IPS DF 6.9 (cell line): Measurements from ENCODE around the gene LRRK1.

Experiments used
- DNase-seq: peaks from one replicate; pipeline ENCODE4 v3.0.0-alpha.2; 2013; ENCODE audit warnings: low read depth, low spot score
- H3K27ac ChIP-seq: one replicate; pipeline ENCODE4 v1.5.1; 2013; ENCODE audit warnings: low read length, control low read depth
- H3K27me3 ChIP-seq: 2 replicates; pipeline ENCODE4 v1.6.1; 2013; ENCODE audit warnings: mild to moderate bottlenecking, low read length; ENCODE audit not compliant: control insufficient read depth, insufficient read depth
- H3K36me3 ChIP-seq: 2 replicates; pipeline ENCODE4 v1.6.1; 2013; ENCODE audit warnings: low read length; ENCODE audit not compliant: control insufficient read depth, insufficient read depth
- H3K4me1 ChIP-seq: 2 replicates; pipeline ENCODE4 v1.6.1; 2013; ENCODE audit warnings: low read length; ENCODE audit not compliant: control insufficient read depth, insufficient read depth
- H3K4me3 ChIP-seq: 2 replicates; pipeline ENCODE4 v1.5.1; 2013; ENCODE audit warnings: mild to moderate bottlenecking, low read length
- H3K9me3 ChIP-seq: 2 replicates; pipeline ENCODE4 v1.6.1; 2013; ENCODE audit warnings: low read length, inconsistent platforms; ENCODE audit not compliant: control insufficient read depth, insufficient read depth
- WGBS: extraction: QIAGEN DNeasy Blood & Tissue Kit; methylation state at CpG from one replicate; pipeline ENCODE4 v1.1.7; 2013; ENCODE audit warnings: mixed read lengths, missing lambda C conversion rate; ENCODE audit not compliant: insufficient read length, insufficient coverage; 5-methylcytosine and 5-hydroxymethylcytosine counted together

The LRRK1 gene

DNA sequence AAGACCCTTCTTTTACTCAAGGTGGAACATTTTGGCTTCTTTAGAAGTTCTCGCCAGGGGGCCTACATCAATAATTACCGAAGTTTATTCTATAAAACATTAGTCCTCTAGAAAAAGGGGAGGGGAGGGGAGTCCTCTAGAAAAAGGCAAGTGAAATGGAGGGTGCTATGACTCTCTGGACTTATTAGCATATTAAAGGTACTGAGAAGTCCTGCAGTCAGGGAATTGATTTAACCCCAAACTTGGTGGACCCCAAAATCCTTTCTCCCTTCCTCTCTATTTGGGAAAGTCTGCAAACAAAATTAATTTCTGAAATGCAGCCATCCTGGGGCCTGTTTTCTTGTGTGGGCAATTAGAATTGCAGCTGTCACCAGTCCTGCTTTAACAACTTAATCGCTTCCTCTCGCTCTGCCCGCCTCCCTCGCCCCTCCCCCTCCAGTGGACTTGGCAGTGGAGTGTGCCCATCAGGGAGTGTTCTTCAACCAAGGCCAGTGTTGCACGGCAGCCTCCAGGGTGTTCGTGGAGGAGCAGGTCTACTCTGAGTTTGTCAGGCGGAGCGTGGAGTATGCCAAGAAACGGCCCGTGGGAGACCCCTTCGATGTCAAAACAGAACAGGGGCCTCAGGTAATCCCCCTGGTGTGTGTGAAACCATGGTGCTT lies 18.9 kb upstream of the LRRK1 start:
- no CpG with 5 or more reads among the region's 13 CpGs for WGBS
- no peak for DNase-seq
- no peak overlapping the region for H3K4me3 ChIP-seq
- H3K36me3 ChIP-seq: no peaks in the 10 kb centered on the region
- H3K27me3 ChIP-seq: no peaks in the 10 kb centered on the region
- no peaks in the 10 kb centered on the region for H3K4me1 ChIP-seq
- no peak overlapping the region for H3K27ac ChIP-seq
- H3K9me3 ChIP-seq: no peaks in the 10 kb centered on the region

DNA sequence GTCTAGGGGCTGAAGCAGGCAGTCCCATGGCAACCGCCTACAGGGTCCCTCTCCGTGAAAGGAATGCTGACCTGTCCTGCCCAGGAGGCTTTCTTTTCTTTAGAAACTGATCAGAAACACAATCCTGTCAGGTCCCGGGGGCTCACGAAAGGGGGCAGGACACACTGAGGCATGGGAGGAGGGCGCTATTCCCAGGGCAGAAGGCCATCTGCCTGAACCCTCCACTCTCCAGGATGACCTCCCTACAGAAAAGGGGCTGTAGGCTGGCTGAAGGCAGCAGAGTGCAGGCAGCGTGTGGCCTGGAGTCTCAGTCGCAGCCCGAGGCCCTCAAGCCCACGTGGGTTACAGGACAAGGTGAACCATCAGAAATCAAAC lies 18.4 kb upstream of the LRRK1 start:
- DNase-seq: no peak
- H3K27me3 ChIP-seq: no peaks in the 10 kb centered on the region
- H3K9me3 ChIP-seq: no peaks in the 10 kb centered on the region
- no peak overlapping the region for H3K27ac ChIP-seq
- no peak overlapping the region for H3K4me3 ChIP-seq
- H3K36me3 ChIP-seq: no peaks in the 10 kb centered on the region
- no peaks in the 10 kb centered on the region for H3K4me1 ChIP-seq
- WGBS: no CpG with 5 or more reads among the region's 9 CpGs

- Histone ChIP-seq H3K27ac (no peak overlapping the region), H3K9me3 (no peaks in the 10 kb centered on the region), H3K36me3 (no peaks in the 10 kb centered on the region), H3K4me3 (no peak overlapping the region), H3K27me3 (no peaks in the 10 kb centered on the region), H3K4me1 (no peaks in the 10 kb centered on the region)
- WGBS: no CpG with 5 or more reads among the region's 3 CpGs
- no peak for DNase-seq
Measured at GRCh38 chr15:100901296-100901695, 17.9 kb upstream of the LRRK1 start.

- Histone ChIP-seq H3K27ac (no peak overlapping the region), H3K27me3 (no peaks in the 10 kb centered on the region), H3K9me3 (no peaks in the 10 kb centered on the region), H3K4me3 (no peak overlapping the region), H3K4me1 (no peaks in the 10 kb centered on the region), H3K36me3 (no peaks in the 10 kb centered on the region)
- no peak for DNase-seq
- WGBS: no CpG with 5 or more reads among the region's 14 CpGs
Measured at GRCh38 chr15:100901702-100902435, 17.3 kb upstream of the LRRK1 start.

DNA sequence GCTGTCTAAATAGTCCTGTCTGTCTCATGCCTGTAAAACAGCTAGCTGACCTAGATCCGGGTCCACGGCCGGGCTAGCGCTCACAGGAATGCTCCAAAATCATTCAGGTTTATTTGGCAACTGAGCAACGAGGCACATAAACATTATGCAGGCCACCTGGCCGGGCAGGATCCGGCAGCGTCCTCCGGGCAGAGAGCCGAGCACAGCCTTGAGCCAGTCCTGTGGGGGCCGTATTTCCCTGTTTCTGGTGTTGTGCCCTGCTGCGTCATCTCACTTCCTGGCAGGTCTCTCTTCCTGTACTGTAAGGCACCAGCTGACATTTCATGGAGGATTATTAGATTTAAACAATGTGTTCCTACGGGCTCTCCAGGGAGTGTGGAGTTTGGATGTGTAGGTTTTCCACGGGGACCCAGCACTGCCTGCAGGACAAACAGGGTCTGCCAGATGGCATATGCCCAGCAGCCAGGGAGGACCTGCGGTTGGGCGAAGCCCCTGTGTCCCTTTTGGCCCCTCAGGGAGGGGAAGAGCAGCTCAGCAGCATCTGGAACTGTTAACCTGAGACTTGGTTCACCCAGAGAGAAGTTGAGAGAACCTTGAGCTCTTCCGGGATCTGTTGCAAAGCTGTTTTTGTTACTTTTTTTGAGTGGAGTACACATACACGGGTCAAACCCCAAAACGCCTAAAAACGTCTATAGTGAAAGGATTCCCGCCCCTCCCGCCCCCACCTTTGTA lies 16.6 kb upstream of the LRRK1 start:
- H3K4me1 ChIP-seq: no peaks in the 10 kb centered on the region
- H3K36me3 ChIP-seq: no peaks in the 10 kb centered on the region
- no peak for DNase-seq
- no peak overlapping the region for H3K4me3 ChIP-seq
- H3K9me3 ChIP-seq: no peaks in the 10 kb centered on the region
- no CpG with 5 or more reads among the region's 22 CpGs for WGBS
- no peak overlapping the region for H3K27ac ChIP-seq
- no peaks in the 10 kb centered on the region for H3K27me3 ChIP-seq

GRCh38 chr15:100903168-100903554 lies 16.0 kb upstream of the LRRK1 start:
- Histone ChIP-seq H3K9me3 (no peaks in the 10 kb centered on the region), H3K27ac (no peak overlapping the region), H3K4me3 (no peak overlapping the region), H3K4me1 (no peaks in the 10 kb centered on the region), H3K36me3 (no peaks in the 10 kb centered on the region), H3K27me3 (no peaks in the 10 kb centered on the region)
- DNase-seq: no peak
- no CpG with 5 or more reads among the region's 3 CpGs for WGBS

DNA sequence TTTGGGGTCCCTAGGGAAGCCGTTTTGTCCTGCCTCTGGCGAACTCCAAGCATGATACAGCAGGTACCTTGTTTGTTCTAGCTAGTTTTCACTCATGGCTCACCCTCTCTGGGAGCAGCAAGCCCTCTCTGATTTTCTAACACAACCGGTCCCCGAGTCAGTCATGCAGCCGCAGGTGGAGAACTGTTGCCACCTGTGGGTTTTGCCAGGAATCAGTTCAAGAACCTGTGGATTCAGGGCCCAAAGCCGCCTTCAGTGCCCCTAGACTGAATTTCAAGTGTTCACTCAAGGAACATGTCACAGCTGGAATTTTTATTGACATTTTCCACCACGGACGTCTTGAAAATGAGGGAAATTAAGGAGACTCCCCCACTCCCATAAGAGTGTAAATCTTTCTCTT lies 13.3 kb upstream of the LRRK1 start:
- no peak for DNase-seq
- no peaks in the 10 kb centered on the region for H3K27me3 ChIP-seq
- H3K4me1 ChIP-seq: peaks cover 2% of the 10 kb centered on the region; the same call in 1 of the 2 replicates
- H3K9me3 ChIP-seq: no peaks in the 10 kb centered on the region
- H3K4me3 ChIP-seq: no peak overlapping the region
- no CpG with 5 or more reads among the region's 8 CpGs for WGBS
- no peaks in the 10 kb centered on the region for H3K36me3 ChIP-seq
- no peak overlapping the region for H3K27ac ChIP-seq

DNA sequence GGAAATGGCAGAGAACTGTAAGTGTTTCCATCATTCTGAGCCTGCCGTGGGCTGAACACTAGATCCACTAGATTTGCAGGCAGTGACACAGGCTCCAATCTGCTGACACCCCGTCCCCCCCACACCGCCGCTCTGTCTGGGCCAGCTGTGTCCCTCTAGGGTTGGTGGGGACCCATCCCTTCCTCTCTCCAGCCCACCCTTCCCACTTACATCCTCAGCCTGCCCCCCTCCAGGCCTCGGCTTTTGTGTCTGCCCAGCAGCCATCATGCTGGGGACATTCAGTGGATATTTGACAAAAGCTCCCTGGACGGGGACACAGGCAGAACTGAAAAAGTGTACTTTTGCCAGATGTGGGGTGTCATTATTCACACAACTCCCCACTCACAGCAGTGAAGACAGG lies 10.7 kb upstream of the LRRK1 start:
- Histone ChIP-seq H3K9me3 (no peaks in the 10 kb centered on the region), H3K4me3 (no peak overlapping the region), H3K36me3 (no peaks in the 10 kb centered on the region), H3K27ac (no peak overlapping the region), H3K4me1 (peaks cover 2% of the 10 kb centered on the region; the same call in 1 of the 2 replicates), H3K27me3 (no peaks in the 10 kb centered on the region)
- WGBS: no CpG with 5 or more reads among the region's 6 CpGs
- DNase-seq: no peak

DNA sequence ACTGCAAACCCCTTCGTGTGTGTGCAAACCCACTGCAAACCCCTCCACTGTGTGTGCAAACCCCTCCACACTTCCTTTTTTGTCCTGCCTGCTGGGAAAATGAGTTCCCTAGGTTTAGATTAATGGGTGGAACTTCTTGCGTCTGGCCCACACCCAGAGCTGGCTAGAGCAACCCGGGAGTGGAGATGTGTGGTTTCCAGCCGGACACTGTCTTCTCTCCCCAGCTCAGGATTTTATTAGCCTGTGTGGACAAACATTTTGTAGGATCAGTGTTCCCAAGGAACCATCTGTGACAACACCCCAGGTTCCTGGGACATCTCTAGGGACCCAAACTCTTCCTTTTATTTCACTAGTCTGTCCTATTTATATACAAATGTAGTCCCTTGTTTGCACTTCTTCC lies 9.6 kb upstream of the LRRK1 start:
- no CpG with 5 or more reads among the region's 4 CpGs for WGBS

DNA sequence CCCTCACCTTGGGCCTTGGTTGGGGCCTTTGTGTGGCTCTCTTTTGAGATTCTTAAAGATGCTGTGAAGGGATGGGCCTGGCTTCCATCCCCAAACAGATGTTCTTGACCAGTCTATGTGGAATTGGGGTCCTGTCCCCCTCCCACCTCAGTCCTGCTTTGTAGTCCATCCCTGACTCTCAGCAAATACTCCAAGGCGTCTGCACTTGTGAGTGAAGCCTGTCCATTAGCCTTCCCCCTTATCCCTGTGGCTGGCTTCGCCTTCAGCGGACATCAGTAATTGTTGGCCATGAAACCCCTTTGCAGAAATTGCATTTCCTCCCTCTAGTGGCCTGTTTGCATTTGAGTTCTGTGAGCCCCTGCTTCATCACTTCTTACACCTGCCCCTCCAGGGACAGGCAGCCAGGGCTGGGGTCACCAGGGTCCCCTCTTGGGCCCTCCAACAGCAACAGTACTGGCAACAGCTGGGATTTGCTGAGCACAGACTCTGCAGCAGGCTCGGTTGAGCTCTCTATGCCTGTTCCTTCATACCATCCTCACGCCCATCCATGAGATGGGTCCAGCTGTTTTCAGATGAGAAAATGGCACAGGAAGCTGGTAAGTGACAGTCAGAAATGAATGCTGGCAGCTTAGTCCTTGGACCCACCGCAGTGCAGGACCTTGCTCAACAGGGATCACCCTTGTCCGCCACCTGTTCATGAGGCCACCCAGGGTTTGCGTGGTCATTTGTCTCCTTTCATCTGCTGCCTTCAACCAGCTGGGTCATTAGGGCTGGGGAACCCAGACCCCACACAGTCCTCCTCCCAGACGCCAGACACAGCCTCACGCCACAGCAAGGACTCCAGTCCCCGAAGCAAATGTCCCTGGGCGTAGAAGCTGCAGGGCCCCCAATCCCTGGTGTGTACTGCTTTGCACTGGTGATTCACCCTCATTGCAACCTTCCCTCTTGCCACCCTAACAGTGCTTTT lies 8.9 kb upstream of the LRRK1 start:
- Histone ChIP-seq H3K4me1 (peaks cover 2% of the 10 kb centered on the region; the same call in 1 of the 2 replicates), H3K9me3 (no peaks in the 10 kb centered on the region), H3K27me3 (no peaks in the 10 kb centered on the region), H3K4me3 (no peak overlapping the region), H3K36me3 (no peaks in the 10 kb centered on the region), H3K27ac (no peak overlapping the region)
- WGBS: no CpG with 5 or more reads among the region's 12 CpGs
- no peak for DNase-seq

More for the DNA sequence above, 9.6 kb upstream of the LRRK1 start:
- no peak for DNase-seq
- Histone ChIP-seq H3K27ac (no peak overlapping the region), H3K36me3 (no peaks in the 10 kb centered on the region), H3K27me3 (no peaks in the 10 kb centered on the region), H3K9me3 (no peaks in the 10 kb centered on the region), H3K4me3 (no peak overlapping the region), H3K4me1 (peaks cover 2% of the 10 kb centered on the region; the same call in 1 of the 2 replicates)
